ENCODE measurements around the gene ERFL.
"Not testable (repeated sequence)": the region's sequence is repeated elsewhere in the genome, so short reads cannot be mapped to it uniquely, and the experiment has no call there.

Gene ERFL

GRCh38 chr19:41941410-41942202, 13.4 kb upstream of the ERFL start:
- no peak for DNase-seq

- DNase-seq, result no peak
These were observed 12.6 kb upstream of the ERFL start for GRCh38 chr19:41940731-41941409.

- no peak for DNase-seq
These were observed 11.8 kb upstream of the ERFL start for GRCh38 chr19:41939861-41940730.

- DNase-seq, result not testable (repeated sequence)
These were observed 11.0 kb upstream of the ERFL start for GRCh38 chr19:41939209-41939608.

- DNase-seq, result no peak
These were observed 9.5 kb upstream of the ERFL start for GRCh38 chr19:41937525-41938468.

- DNase-seq, result no peak
These were observed 8.7 kb upstream of the ERFL start for GRCh38 chr19:41936961-41937360.

- no peak for DNase-seq
These were observed 8.2 kb upstream of the ERFL start for GRCh38 chr19:41936416-41936850.

- DNase-seq, result no peak
These were observed 7.6 kb upstream of the ERFL start for GRCh38 chr19:41935760-41936415.

- peak; percentile 68 to 69 for DNase-seq
These were observed 6.7 kb upstream of the ERFL start for GRCh38 chr19:41934849-41935374.

GRCh38 chr19:41933693-41934426, 5.6 kb upstream of the ERFL start:
- no peak for DNase-seq

- no peak for DNase-seq
These were observed 4.6 kb upstream of the ERFL start for GRCh38 chr19:41932720-41933332.

- no peak for DNase-seq
These were observed 4.0 kb upstream of the ERFL start for GRCh38 chr19:41932259-41932719.

- DNase-seq, result no peak
These were observed 2.8 kb upstream of the ERFL start for GRCh38 chr19:41930926-41931592.

GRCh38 chr19:41930322-41930722, 2.1 kb upstream of the ERFL start:
- no peak for DNase-seq

- no peak for DNase-seq
These were observed 1.4 kb upstream of the ERFL start for GRCh38 chr19:41929536-41930071.

GRCh38 chr19:41928754-41929535, 696 bp upstream of the ERFL start:
- DNase-seq, result no peak

- DNase-seq, result no peak
These were observed 604 bp downstream of the ERFL start for GRCh38 chr19:41927497-41928192.

Data from NCI-H187 (cell line).